CD1c-positive myeloid dendritic cell (primary cell): Measurements from ENCODE around the gene NXN.
"Not testable (repeated sequence)": the region's sequence is repeated elsewhere in the genome, so short reads cannot be mapped to it uniquely, and the experiment has no call there.

Experiments
- DNase-seq: peaks from one replicate; pipeline ENCODE4 v3.0.0-alpha.2; 2016; ENCODE audit errors: extremely low spot score

The NXN gene

DNA sequence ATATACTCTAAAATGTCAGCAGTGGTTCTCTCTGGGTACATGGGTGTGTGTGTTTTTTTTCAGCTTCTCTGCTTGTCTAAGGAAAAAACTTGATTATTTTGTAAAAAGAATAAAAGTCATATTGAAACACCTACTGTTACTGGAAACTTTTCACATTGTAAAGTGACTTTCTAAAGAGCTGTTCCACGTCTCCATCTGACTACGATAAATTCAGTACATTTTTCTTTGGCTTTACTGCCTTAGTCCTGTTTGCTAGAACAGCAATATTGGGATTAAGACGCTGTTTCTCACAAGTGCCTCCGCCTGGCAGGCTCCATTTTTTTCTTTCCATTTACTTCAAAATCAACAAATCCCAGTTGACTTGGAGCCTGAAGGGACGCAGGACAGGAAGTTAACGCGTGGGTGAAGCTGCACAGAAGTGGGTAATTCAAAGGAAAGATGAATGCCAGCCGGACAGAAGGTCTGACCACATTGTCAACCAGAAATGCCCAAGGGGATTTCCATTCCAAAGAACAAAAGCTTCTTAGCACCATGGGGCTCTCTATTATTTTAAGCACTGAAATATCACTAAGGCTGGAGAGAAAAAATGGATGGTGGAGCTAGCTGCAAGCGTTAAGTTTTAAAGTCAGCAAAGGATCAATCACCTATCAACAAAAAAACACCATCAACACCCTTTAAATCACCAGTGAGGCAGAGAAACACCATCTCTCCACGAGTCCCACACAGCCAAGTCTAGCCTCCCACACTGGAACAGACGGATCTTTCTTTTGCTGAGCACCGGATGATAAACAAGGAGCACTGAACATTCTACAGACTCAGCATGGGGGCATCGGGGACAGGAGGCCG, 205.9 kb downstream of the NXN start:
- DNase-seq = no peak

DNA sequence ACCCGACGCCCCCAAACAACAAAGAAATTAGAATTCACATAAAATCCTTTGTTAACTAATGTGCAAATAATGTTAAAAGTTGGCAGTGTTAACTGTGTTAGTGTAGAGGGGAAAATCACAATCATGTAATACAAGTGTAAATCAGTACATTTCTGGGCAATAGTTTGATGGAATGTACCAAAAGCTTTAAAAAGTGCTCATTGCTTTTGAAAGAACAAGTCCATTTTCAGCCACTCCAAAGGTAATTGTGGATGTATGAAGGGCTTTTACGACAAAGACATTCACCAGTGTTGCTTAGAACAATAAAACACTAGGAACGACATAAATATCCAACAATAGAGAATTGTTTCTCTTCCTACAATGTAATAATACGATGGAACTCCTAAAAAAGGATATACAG, 206.6 kb downstream of the NXN start:
- DNase-seq = no peak

DNA sequence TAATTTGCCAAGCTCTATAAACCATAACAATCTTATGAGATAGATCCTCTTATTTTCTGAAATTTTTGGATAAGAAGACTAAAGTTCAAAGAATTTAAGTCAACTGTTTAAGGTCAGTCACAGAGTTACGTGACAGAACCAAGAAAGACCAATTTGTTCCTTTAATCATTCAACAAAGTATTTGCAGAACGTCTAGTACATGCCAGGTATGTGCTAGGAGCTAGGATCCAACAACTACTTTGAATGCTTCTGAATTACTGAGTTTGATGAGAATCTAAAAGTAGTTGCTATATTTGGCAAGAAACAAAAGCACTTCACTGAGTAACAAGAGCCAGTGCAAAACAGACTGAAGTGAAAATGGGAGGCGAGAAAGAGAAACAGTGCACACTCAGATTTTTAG, 212.5 kb downstream of the NXN start:
- no peak for DNase-seq

DNA sequence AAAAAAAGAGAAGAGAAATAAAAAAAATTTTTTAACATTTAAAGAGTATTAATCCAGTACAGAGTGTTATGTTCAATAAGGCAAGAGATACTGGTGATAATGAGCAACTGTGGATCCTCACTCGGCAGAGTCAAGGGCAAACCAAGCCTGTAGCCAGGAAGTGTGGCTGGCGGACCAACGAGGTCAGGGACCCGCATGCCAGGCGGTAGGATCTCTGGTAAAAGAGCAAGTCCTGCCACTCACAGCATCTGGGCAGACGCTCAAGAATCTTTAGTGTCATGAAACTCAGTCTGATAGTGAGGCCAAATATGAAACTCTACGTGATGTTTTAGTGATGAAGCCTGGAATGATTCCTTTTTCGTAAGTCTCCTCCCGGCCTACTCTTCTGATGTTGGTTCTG, 219.2 kb downstream of the NXN start:
- DNase-seq = no peak

DNA sequence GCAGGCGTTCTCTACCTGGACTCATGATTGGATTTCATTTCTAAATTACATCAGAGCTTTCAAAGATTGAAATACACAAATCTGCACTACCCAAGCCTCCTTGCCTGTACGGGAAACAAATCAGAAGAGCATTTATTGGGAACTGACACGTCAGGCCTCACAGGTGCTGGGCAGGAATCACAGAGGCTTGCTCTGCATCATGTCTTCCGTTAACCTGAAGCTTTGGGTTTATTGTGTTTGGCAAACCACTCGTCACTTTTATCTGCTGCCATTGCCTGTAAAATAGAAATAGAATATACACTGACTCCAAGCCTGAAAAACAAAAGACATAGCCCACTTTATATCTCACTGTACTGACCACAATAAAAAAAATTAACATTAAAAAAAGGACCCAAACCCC, 219.6 kb downstream of the NXN start:
- DNase-seq = no peak

DNA sequence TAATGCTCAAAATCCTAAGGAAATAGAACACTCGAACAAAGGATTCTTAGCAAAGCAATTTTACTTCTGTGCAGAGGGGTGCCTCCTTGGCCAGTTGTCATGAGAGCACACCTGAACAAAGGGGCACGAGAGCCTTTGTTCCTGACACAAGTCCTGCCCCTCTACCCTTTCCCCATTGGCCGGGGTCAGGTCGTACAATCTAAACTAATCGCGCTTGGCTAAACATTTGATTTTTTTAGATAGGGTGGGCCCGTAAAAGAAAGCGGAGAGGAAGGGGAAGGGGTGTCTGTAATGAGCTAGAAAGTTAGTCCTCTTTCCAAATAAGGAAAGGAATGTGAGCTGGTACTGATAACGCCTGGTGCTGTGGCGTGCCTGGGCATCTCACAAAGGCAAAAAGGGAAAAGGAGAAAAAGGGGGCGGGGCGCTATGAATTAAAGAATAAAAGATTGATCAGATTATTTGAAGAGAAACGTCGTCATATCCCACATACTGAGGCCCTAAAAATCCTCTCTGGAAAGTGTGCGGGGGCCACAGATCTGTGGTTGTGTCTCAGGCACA, 223.5 kb downstream of the NXN start:
- DNase-seq = not testable (repeated sequence)

DNA sequence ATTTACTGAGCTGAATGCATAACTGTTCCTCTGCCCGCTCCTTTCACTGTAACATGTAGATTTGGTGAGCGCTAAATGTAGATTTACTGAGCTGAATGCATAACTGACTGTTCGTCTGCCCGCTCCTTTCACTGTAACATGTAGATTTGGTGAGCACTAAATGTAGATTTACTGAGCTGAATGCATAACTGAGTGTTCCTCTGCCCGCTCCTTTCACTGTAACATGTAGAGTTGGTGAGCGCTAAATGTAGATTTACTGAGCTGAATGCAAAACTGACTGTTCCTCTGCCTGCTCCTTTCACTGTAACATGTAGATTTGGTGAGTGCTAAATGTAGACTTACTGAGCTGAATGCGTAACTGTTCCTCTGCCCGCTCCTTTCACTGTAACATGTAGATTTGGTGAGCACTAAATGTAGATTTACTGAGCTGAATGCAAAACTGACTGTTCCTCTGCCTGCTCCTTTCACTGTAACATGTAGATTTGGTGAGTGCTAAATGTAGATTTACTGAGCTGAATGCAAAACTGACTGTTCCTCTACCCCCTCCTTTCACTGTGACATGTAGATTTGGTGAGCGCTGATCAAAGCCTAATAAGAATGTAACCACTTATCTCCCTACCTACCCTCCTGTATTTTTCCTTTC, 224.1 kb downstream of the NXN start:
- not testable (repeated sequence) for DNase-seq

DNA sequence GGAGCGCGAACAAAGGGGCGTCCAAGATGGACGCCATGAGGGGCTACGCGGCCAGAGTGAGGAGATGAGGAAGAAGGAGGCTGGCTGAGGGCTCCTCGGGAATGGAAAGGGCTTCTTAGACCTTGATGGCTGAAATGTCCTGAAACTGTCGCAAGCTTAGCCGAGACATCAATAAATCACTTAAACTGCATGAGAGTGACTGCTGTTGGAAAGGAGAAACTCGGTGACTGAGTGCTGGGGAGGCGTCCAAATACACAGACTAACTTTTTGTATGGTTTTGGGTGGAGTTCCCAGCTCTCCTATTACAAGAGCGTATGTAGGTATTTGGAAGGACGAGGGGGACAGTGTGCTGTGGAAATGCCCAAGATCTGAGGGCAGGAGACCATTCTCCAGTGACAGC, 226.2 kb downstream of the NXN start:
- no peak for DNase-seq

DNA sequence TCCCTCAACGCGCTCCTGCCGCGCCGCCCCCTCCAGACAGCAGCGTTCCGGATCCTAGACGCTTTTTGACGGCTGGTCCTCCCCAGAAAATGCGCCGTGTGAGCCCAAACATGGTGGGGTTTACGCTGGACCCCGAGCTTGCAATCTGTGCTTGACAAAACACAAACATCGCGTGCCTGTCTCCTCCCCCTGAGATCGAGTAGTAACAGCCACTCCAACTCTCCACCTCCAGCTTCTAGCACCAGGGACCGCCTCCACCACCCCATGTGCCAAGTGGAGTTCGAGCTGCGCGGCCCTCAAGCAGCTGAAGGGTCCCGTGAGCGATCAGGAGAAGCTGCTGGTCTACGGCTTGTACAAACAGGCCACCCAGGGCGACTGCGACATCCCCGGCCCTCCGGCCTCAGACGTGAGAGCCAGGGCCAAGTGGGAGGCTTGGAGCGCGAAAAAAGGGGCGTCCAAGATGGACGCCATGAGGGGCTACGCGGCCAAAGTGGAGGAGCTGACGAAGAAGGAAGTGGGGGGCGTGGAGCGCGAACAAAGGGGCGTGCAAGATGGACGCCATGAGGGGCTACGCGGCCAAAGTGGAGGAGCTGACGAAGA, 226.9 kb downstream of the NXN start:
- no peak for DNase-seq

DNA sequence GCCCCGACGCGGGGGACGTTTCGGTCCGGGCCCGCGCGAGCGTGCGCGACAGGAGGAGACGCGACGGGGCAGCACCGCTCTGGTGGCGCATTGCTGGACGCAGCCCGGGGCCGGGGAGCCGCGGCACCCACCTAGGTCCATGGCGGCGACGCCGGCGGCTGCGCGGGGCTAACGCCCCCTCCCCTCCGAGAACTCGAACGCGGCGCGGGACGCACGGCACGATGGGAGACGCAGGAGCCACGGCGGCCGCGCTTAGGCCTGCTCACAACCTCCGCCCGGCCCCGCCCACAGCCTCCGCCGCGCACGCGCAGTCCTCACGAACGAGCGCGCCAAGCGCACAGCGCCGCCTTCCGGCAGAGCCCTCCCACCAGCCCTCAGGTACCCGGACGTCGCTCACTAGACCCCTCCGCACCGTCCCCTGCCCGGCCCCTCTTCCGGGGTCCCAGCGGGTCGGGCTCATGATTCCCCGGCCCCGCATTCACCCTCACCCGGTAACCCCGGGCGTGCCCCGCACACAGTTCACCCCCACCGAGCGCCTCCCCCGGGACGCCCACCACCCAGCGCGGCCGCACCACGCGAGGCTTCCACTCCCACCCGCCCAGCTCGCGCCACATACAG, 227.5 kb downstream of the NXN start, which contains the start of gene GEMIN4:
TSS of gene GEMIN4 (minus strand) at position 263 of the 618 bp plus-strand sequence. CDS start at position 141, 122 bp downstream.
- DNase-seq = peak; percentile 97

DNA sequence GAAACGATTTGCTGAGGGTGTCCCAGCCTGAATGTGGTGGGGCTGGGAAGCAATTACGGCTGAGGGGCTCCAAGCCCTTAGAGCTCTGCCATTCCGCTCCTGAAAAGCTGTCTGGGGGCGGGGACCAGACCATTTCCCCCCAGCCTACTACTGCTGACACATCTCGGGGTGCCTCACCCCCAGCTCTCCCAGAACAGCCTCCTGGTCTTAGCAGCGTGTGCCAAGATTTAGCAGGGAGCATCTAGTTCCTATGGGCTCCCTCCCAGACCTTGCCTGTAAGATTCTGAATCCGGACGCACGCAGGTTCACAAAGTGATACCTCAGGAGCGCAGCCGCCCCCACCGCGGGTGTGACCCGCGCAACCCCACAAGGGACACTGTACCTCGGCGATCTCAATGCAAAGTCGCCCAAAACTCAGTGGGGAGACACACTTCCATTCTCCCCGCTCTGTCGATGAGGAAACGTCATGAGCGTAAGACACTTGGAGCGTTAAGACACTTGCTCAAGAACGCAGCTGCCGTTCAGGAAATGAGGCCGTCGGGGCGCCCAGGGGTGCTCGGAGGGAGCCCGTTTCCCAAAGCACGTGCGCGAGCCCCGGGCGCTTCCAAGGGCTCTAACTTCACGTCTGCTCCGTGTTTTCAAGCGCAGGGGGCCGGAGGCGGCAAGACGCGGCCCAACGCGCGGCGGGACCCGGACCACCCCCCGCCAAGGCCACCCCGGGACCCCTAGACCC, 228.1 kb downstream of the NXN start:
- peak; percentile 68 for DNase-seq

DNA sequence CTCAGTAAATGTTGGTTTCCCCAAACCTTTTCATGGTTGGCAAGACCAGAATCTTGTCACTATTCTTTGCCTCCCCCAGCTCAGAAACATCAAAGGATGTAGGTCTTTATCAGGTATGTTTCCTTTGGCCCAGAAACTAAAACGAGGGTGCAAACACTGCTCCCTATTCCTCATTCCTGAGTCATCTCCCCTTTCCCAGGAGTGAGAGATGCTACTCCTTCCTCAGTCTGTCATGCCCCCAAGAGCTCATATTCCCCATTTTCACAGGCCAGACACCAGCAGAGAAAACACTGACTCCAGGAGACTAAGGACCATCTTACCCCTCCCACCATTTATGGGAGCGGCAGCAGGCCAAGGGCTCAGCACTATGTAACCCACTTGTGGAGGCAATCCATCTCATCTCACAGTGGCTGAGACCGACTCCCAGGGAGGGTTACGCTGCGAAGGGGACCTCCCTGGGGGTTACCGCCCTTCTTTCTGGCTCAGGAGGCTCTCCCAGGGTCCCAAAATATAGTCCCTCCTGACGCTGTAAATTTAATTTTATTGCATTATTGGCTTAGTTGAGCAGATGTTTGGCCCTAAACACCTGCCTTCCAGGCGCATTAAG, 229.0 kb downstream of the NXN start:
- DNase-seq = no peak

DNA sequence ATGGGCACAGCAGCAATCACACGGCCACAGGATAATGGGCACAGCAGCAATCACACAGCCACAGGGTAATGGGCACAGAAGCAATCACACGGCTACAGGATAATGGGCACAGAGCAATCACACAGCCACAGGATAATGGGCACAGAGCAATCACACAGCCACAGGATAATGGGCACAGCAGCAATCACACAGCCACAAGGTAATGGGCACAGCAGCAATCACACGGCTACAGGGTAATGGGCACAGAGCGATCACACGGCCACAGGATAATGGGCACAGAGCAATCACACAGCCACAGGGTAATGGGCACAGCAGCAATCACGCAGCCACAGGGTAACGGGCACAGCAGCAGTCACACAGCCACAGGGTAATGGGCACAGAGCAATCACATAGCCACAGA, 230.2 kb downstream of the NXN start:
- not testable (repeated sequence) for DNase-seq
